ENCODE measurements around the gene ABCC5.
"Not testable (repeated sequence)": the region's sequence is repeated elsewhere in the genome, so short reads cannot be mapped to it uniquely, and the experiment has no call there.

The ABCC5 gene

GRCh38 chr3:183892610-183893214, 125.0 kb downstream of the ABCC5 start:
- Histone ChIP-seq H3K4me1 (ENCODE audit: control insufficient read depth, insufficient read depth, low read length, poor library complexity, severe bottlenecking) (no peaks in the 10 kb centered on the region), H3K27ac (ENCODE audit: low read depth, low read length, severe bottlenecking) (no peak overlapping the region), H3K36me3 (ENCODE audit: control insufficient read depth, insufficient read depth, low read length) (no peaks in the 10 kb centered on the region), H3K9me3 (ENCODE audit: control insufficient read depth, low read length) (no peaks in the 10 kb centered on the region), H3K4me3 (ENCODE audit: extremely low read depth, insufficient read depth, low read length, poor library complexity, severe bottlenecking) (no peak overlapping the region)
- 92 to 96% methylated on average over 6 to 9 of the region's 9 CpGs for WGBS, 2 experiments (ENCODE audit: insufficient coverage in 2 of 2)

GRCh38 chr3:183885766-183886165, 131.9 kb downstream of the ABCC5 start:
- H3K36me3 ChIP-seq (ENCODE audit: control insufficient read depth, insufficient read depth, low read length), result peaks cover 11% of the 10 kb centered on the region
- no peak overlapping the region for H3K4me3 ChIP-seq (ENCODE audit: extremely low read depth, insufficient read depth, low read length, poor library complexity, severe bottlenecking)
- H3K27ac ChIP-seq (ENCODE audit: low read depth, low read length, severe bottlenecking), result no peak overlapping the region
- 95% methylated on average over 8 to 10 of the region's 10 CpGs for WGBS, 2 experiments (ENCODE audit: insufficient coverage in 2 of 2)
- H3K9me3 ChIP-seq (ENCODE audit: control insufficient read depth, low read length), result no peaks in the 10 kb centered on the region
- peaks cover 6% of the 10 kb centered on the region for H3K4me1 ChIP-seq (ENCODE audit: control insufficient read depth, insufficient read depth, low read length, poor library complexity, severe bottlenecking)

GRCh38 chr3:183884427-183885296, 133.0 kb downstream of the ABCC5 start, which contains the start of gene PARL:
TSS of gene PARL (minus strand) at chr3:183884880. CDS start at chr3:183884846, 34 bp downstream.
- 2 to 3% methylated on average over 33 to 60 of the region's 63 CpGs for WGBS, 2 experiments (ENCODE audit: insufficient coverage in 2 of 2)
- H3K4me3 ChIP-seq (ENCODE audit: extremely low read depth, insufficient read depth, low read length, poor library complexity, severe bottlenecking), result peak within 1 kb of the TSS; percentile 98
- peaks cover 6% of the 10 kb centered on the region for H3K4me1 ChIP-seq (ENCODE audit: control insufficient read depth, insufficient read depth, low read length, poor library complexity, severe bottlenecking)
- H3K36me3 ChIP-seq (ENCODE audit: control insufficient read depth, insufficient read depth, low read length), result peaks cover 11% of the 10 kb centered on the region
- peak within 1 kb of the TSS; percentile 59 for H3K27ac ChIP-seq (ENCODE audit: low read depth, low read length, severe bottlenecking)
- no peaks in the 10 kb centered on the region for H3K9me3 ChIP-seq (ENCODE audit: control insufficient read depth, low read length)

GRCh38 chr3:183884097-183884426, 133.6 kb downstream of the ABCC5 start:
- Histone ChIP-seq H3K4me1 (ENCODE audit: control insufficient read depth, insufficient read depth, low read length, poor library complexity, severe bottlenecking) (peaks cover 6% of the 10 kb centered on the region), H3K9me3 (ENCODE audit: control insufficient read depth, low read length) (no peaks in the 10 kb centered on the region), H3K36me3 (ENCODE audit: control insufficient read depth, insufficient read depth, low read length) (peaks cover 12% of the 10 kb centered on the region), H3K4me3 (ENCODE audit: extremely low read depth, insufficient read depth, low read length, poor library complexity, severe bottlenecking) (peak overlapping the region; percentile 98), H3K27ac (ENCODE audit: low read depth, low read length, severe bottlenecking) (peak overlapping the region; percentile 59)
- 2 to 5% methylated on average over 5 of the region's 9 CpGs for WGBS, 2 experiments (ENCODE audit: insufficient coverage in 2 of 2)

GRCh38 chr3:183883291-183884096, 134.2 kb downstream of the ABCC5 start:
- H3K4me1 ChIP-seq (ENCODE audit: control insufficient read depth, insufficient read depth, low read length, poor library complexity, severe bottlenecking), result peaks cover 6% of the 10 kb centered on the region
- peaks cover 17% of the 10 kb centered on the region for H3K36me3 ChIP-seq (ENCODE audit: control insufficient read depth, insufficient read depth, low read length)
- H3K4me3 ChIP-seq (ENCODE audit: extremely low read depth, insufficient read depth, low read length, poor library complexity, severe bottlenecking), result peak overlapping the region; percentile 98
- no peak overlapping the region for H3K27ac ChIP-seq (ENCODE audit: low read depth, low read length, severe bottlenecking)
- WGBS, 2 experiments (ENCODE audit: insufficient coverage in 2 of 2), result 84 to 85% methylated on average over 7 to 10 of the region's 16 CpGs
- no peaks in the 10 kb centered on the region for H3K9me3 ChIP-seq (ENCODE audit: control insufficient read depth, low read length)

- H3K9me3 ChIP-seq (ENCODE audit: control insufficient read depth, low read length), result no peaks in the 10 kb centered on the region
- 95 to 100% methylated on average over 3 to 9 of the region's 9 CpGs for WGBS, 2 experiments (ENCODE audit: insufficient coverage in 2 of 2)
- H3K36me3 ChIP-seq (ENCODE audit: control insufficient read depth, insufficient read depth, low read length), result peaks cover 38% of the 10 kb centered on the region
- H3K4me3 ChIP-seq (ENCODE audit: extremely low read depth, insufficient read depth, low read length, poor library complexity, severe bottlenecking), result no peak overlapping the region
- peaks cover 6% of the 10 kb centered on the region for H3K4me1 ChIP-seq (ENCODE audit: control insufficient read depth, insufficient read depth, low read length, poor library complexity, severe bottlenecking)
- H3K27ac ChIP-seq (ENCODE audit: low read depth, low read length, severe bottlenecking), result no peak overlapping the region
These were observed 137.6 kb downstream of the ABCC5 start for GRCh38 chr3:183880121-183880520.

GRCh38 chr3:183879243-183879642, 138.4 kb downstream of the ABCC5 start:
- Histone ChIP-seq H3K9me3 (ENCODE audit: control insufficient read depth, low read length) (no peaks in the 10 kb centered on the region), H3K27ac (ENCODE audit: low read depth, low read length, severe bottlenecking) (no peak overlapping the region), H3K4me3 (ENCODE audit: extremely low read depth, insufficient read depth, low read length, poor library complexity, severe bottlenecking) (no peak overlapping the region), H3K4me1 (ENCODE audit: control insufficient read depth, insufficient read depth, low read length, poor library complexity, severe bottlenecking) (peaks cover 6% of the 10 kb centered on the region), H3K36me3 (ENCODE audit: control insufficient read depth, insufficient read depth, low read length) (peaks cover 38% of the 10 kb centered on the region)
- WGBS, 2 experiments (ENCODE audit: insufficient coverage in 2 of 2), result 80% methylated on average over 1 of the region's 2 CpGs; no CpG with 5 or more reads in 1 of the 2 experiments

- Histone ChIP-seq H3K9me3 (ENCODE audit: control insufficient read depth, low read length) (no peaks in the 10 kb centered on the region), H3K27ac (ENCODE audit: low read depth, low read length, severe bottlenecking) (no peak overlapping the region), H3K4me3 (ENCODE audit: extremely low read depth, insufficient read depth, low read length, poor library complexity, severe bottlenecking) (no peak overlapping the region), H3K4me1 (ENCODE audit: control insufficient read depth, insufficient read depth, low read length, poor library complexity, severe bottlenecking) (peaks cover 2% of the 10 kb centered on the region), H3K36me3 (ENCODE audit: control insufficient read depth, insufficient read depth, low read length) (peaks cover 38% of the 10 kb centered on the region)
- WGBS, 2 experiments (ENCODE audit: insufficient coverage in 2 of 2), result 97% methylated on average over 7 of the region's 8 CpGs
These were observed 139.6 kb downstream of the ABCC5 start for GRCh38 chr3:183878071-183878470.

GRCh38 chr3:183877227-183877626, 140.5 kb downstream of the ABCC5 start:
- not testable (repeated sequence) for H3K4me3 ChIP-seq (ENCODE audit: extremely low read depth, insufficient read depth, low read length, poor library complexity, severe bottlenecking); H3K27ac ChIP-seq (ENCODE audit: low read depth, low read length, severe bottlenecking); H3K9me3 ChIP-seq (ENCODE audit: control insufficient read depth, low read length); H3K4me1 ChIP-seq (ENCODE audit: control insufficient read depth, insufficient read depth, low read length, poor library complexity, severe bottlenecking)
- WGBS, 2 experiments (ENCODE audit: insufficient coverage in 2 of 2), result 100% methylated on average over 3 to 4 of the region's 5 CpGs
- H3K36me3 ChIP-seq (ENCODE audit: control insufficient read depth, insufficient read depth, low read length), result peaks cover 38% of the 10 kb centered on the region

- Histone ChIP-seq H3K4me1 (ENCODE audit: control insufficient read depth, insufficient read depth, low read length, poor library complexity, severe bottlenecking) (no peaks in the 10 kb centered on the region), H3K27ac (ENCODE audit: low read depth, low read length, severe bottlenecking) (no peak overlapping the region), H3K4me3 (ENCODE audit: extremely low read depth, insufficient read depth, low read length, poor library complexity, severe bottlenecking) (no peak overlapping the region), H3K9me3 (ENCODE audit: control insufficient read depth, low read length) (no peaks in the 10 kb centered on the region), H3K36me3 (ENCODE audit: control insufficient read depth, insufficient read depth, low read length) (peaks cover 26% of the 10 kb centered on the region)
These were observed 142.3 kb downstream of the ABCC5 start for GRCh38 chr3:183875411-183875810.

Measured in mesodermal cell (in vitro differentiated cells).